ENCODE results near the gene NEU2. TPM values are rescaled to one million over a fixed set of nuclear protein-coding genes. Genes with fewer than 3 reads are reported as not detected.

NEU2 gene
- total and polyA plus RNA-seq, 11 donors = not detected

DNA sequence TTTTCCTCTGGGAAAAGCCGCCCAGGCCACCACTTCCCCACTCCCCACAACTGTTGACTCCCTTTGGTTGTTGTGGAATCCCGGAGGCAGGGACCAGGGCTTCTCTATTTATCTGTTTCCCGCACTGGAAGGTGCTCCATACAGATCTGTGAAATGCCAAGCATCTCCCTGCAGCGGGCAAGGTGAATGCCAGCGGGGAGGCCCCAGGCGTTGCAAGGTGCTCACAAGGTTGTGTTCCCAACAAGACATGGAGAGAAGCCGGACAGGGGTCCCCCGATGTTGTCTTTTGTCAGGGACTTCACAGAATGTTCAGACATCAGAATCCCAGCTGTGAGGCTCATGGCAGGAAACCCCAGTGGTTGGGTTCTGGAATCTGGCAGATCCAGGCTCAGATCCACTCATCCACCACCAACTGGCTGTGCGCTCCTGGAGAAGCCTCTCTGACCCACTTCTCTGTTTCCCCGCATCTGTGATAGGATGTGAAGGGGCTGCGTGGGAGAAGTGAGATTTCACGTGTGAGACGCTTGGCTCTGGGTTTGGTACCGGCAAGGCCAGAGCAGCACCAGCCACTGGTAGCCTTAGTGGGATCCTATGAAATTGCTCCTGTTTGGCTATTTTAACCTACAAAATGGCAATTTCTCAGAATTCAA lies 8.6 kb upstream of the NEU2 start:
- ATAC-seq = no peak
- TF ChIP-seq POLR2A (IDR thresholded peaks at IDR 0.05) = no peak
- TF ChIP-seq, protein P1, sequence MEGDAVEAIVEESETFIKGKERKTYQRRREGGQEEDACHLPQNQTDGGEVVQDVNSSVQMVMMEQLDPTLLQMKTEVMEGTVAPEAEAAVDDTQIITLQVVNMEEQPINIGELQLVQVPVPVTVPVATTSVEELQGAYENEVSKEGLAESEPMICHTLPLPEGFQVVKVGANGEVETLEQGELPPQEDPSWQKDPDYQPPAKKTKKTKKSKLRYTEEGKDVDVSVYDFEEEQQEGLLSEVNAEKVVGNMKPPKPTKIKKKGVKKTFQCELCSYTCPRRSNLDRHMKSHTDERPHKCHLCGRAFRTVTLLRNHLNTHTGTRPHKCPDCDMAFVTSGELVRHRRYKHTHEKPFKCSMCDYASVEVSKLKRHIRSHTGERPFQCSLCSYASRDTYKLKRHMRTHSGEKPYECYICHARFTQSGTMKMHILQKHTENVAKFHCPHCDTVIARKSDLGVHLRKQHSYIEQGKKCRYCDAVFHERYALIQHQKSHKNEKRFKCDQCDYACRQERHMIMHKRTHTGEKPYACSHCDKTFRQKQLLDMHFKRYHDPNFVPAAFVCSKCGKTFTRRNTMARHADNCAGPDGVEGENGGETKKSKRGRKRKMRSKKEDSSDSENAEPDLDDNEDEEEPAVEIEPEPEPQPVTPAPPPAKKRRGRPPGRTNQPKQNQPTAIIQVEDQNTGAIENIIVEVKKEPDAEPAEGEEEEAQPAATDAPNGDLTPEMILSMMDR (IDR thresholded peaks at IDR 0.05) = no peak
- no peak for DNase-seq
- Histone ChIP-seq H3K27ac (no peak overlapping the region), H3K27me3 (no peaks in the 10 kb centered on the region), H3K4me3 (no peak overlapping the region), H3K4me1 (no peaks in the 10 kb centered on the region), H3K9me3 (no peaks in the 10 kb centered on the region), H3K36me3 (no peaks in the 10 kb centered on the region)
- WGBS, 4 donors = 86 to 90% (median 87%) methylated on average over 12 to 14 of the region's 14 CpGs
- intact Hi-C loops (cut with DNase I) = loop anchor here in 2 of 10 donors (10.0 kb wide), 3 partner anchors 139 to 419 kb away; no protein-coding TSS in a partner anchor

DNA sequence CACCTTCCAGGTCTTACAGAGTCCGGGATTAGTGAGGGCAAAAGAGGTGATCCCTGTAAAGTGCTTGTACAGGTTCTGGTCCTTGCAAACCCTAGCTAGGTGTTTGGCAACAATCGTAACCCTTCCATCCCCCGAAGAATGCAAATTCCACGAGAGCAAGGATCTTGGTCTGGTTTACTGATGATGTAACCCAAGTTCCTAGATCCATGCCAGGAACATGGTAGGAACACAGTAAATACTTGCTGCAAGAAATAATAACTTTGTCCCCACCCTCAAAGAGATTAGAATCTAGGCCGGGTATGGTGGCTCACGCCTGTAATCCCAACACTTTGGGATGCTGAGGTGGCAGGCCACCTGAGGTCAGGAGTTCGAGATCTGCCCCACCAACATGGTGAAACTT lies 6.8 kb upstream of the NEU2 start:
- no peaks in the 10 kb centered on the region for H3K27me3 ChIP-seq
- no peaks in the 10 kb centered on the region for H3K4me1 ChIP-seq
- no peak overlapping the region for H3K4me3 ChIP-seq
- no peak overlapping the region for H3K27ac ChIP-seq
- intact Hi-C loops (cut with DNase I) = loop anchor here in 2 of 10 donors (10.0 kb wide), 3 partner anchors 141 to 421 kb away; no protein-coding TSS in a partner anchor
- no peaks in the 10 kb centered on the region for H3K9me3 ChIP-seq
- DNase-seq (no peak), ATAC-seq (no peak)
- 76 to 81% (median 79%) methylated on average over 7 of the region's 7 CpGs for WGBS, 4 donors
- no peaks in the 10 kb centered on the region for H3K36me3 ChIP-seq
- no peak for TF ChIP-seq POLR2A (IDR thresholded peaks at IDR 0.05)
- TF ChIP-seq, protein P1 (IDR thresholded peaks at IDR 0.05) = no peak

DNA sequence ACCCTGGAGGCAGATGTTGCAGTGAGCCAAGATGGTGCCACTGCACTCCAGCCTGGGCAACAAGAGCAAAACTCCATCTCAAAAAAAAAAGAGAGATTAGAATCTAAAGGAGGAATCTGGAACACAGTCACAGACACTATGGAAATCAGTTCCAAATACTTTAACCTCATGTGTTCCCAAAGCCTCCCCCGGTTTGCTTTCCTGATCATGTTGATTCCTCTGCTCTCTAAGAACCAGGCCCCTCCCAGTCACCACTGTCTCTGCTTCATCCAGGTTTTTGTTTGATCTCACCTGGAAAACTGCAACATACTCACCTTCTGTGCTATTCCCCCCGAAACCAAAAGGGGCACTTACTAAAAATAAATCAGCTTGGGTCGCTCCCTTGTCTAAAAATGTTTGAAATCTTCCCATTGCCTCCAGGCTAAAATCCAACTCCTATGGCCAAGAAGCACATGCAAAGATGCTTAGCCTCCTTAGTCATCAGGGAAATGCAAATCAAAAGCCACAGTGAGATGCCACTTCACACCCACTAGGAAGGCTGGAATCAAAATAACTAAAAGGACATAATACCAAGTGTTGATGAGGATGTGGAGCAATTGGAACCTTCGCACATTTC lies 6.2 kb upstream of the NEU2 start:
- Histone ChIP-seq H3K4me1 (no peaks in the 10 kb centered on the region), H3K27me3 (no peaks in the 10 kb centered on the region), H3K9me3 (no peaks in the 10 kb centered on the region), H3K36me3 (no peaks in the 10 kb centered on the region), H3K4me3 (no peak overlapping the region), H3K27ac (no peak overlapping the region)
- TF ChIP-seq, protein P1 (IDR thresholded peaks at IDR 0.05) = no peak
- no peak for TF ChIP-seq POLR2A (IDR thresholded peaks at IDR 0.05)
- DNase-seq = no peak
- ATAC-seq = no peak
- 78 to 84% (median 80%) methylated on average over 4 of the region's 4 CpGs for WGBS, 4 donors
- intact Hi-C loops (cut with DNase I) = loop anchor here in 2 of 10 donors (10.0 kb wide), 3 partner anchors 142 to 422 kb away; no protein-coding TSS in a partner anchor

DNA sequence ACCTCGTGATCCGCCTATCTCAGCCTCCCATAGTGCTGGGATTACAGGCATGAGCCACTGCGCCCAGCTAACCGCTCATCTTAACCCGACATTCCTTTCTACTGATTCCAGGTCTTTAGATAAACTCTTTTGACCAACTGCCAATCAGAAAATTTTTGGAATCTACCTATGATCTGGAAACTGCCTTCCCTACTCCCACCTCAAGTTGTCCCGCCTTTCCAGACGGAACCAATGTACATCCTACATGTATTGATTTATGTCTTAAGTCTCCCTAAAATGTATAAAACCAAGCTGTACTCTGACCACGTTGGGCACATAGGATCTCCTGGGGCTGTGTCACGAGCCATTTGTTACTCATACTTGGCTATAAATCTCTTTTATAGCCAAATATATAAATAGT lies 3.2 kb upstream of the NEU2 start:
- TF ChIP-seq, protein P1 (IDR thresholded peaks at IDR 0.05) = no peak
- no peak for TF ChIP-seq POLR2A (IDR thresholded peaks at IDR 0.05)
- Histone ChIP-seq H3K27ac (no peak overlapping the region), H3K4me3 (no peak overlapping the region), H3K36me3 (no peaks in the 10 kb centered on the region), H3K27me3 (no peaks in the 10 kb centered on the region), H3K4me1 (no peaks in the 10 kb centered on the region), H3K9me3 (no peaks in the 10 kb centered on the region)
- intact Hi-C loops (cut with DNase I) = loop anchor here in 2 of 10 donors (10.0 kb wide), 3 partner anchors 145 to 425 kb away; no protein-coding TSS in a partner anchor
- DNase-seq (no peak), ATAC-seq (no peak)
- WGBS, 4 donors = 90 to 97% (median 92%) methylated on average over 9 of the region's 9 CpGs

Measured in heart left ventricle (tissue), 16 donors.